ENCODE data around the gene CNOT6.

CNOT6 gene

DNA sequence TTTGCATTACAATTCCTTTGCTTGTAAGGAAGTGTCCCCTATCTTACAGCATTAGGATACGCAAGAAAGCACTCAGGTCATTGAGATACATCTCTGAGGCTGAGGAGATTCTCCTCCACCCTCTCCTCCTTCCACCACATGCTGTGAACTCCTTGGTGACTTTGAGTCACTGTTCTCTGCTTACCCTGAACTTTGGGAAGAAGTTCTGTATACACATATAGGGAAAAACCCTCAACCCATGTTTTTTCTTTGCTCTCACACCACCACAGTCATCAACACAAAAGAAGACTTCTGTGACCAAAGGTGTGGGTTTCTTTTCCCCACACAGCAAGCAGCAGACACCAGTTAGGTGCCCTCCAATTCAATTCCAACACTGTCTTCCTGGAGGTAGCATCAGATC, 38.1 kb downstream of the CNOT6 start:
- in situ Hi-C loops (cut with HindIII; ENCODE audit: low pct_unique_long_range_greater_than_20kb, low sequenced_read_pairs) = no loop called here
- DNase-seq (ENCODE audit: low read depth in 1 of 2, low spot score in 1 of 2) = no peak
- no peak for TF ChIP-seq JUND (IDR thresholded peaks at IDR 0.05; ENCODE audit: low read depth)

DNA sequence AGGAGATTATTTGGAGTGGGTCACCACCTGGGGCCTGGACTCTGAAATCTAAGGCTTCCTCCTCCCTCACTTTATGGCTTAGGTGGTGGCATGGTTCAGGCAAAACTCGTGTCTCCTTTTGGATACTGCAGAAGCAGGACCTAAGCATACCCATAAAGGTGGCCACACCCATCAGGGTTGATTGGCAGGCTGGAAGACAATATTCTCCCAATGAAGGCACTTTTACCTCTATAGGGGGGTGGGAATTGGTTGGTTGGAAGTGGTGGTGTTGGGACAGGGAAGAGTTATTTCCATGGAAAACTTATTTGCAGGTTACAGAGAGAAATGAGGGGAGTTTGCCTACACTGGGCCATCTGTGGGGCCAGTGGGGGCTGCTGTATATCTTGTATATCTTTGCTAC, 39.7 kb downstream of the CNOT6 start:
- no peak for DNase-seq (ENCODE audit: low read depth in 1 of 2, low spot score in 1 of 2)
- TF ChIP-seq JUND (IDR thresholded peaks at IDR 0.05; ENCODE audit: low read depth) = no peak
- in situ Hi-C loops (cut with HindIII; ENCODE audit: low pct_unique_long_range_greater_than_20kb, low sequenced_read_pairs) = no loop called here

DNA sequence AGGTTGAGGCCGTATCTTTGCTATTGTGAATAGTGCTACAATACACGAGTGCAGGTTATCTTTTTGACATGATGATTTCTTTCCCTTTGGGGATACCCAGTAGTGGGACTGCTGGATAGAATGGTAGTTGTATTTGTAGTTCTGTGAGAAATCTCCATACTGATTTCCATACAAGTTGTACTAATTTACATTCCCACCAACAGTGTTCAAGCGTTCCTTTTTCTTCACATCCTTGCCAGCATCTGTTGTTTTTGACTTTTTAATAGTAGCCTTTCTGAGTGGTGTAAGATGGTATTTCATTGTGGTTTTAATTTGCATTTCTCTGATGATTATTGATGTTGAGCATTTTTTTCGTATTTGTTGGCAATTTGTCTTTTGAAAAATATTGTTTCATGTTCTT, 41.4 kb downstream of the CNOT6 start:
- TF ChIP-seq JUND (IDR thresholded peaks at IDR 0.05; ENCODE audit: low read depth) = no peak
- DNase-seq (ENCODE audit: low read depth in 1 of 2, low spot score in 1 of 2) = no peak
- in situ Hi-C loops (cut with HindIII; ENCODE audit: low pct_unique_long_range_greater_than_20kb, low sequenced_read_pairs) = no loop called here

DNA sequence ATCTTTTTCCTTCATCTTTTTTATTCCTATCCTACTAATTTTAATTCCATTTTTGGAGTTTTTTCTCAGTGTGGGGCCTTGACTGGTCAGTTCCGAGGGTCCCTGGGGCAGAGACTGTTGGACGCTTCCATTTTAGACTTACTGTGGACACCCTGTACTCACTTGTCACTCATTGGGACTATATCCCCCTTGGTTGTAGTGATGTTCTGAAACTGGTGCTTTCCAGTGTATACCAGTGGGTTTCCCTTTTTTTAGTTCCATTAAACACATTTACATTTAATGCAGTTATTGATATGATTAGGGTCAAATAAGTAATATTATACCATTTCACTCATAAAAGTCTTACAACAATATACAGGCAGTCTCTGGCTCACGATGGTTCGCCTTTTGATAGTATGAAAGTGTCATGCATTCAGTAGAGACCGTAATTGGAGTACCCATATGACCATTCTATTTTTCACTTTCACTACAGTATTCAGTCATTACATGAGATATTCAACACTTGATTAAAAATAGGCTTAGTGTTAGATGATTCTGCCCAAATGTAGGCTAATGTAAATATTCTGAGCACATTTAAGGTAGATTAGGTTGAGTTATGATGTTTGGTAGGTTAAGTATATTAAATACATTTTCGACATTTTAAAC, 46.0 kb downstream of the CNOT6 start:
- no peak for DNase-seq (ENCODE audit: low read depth in 1 of 2, low spot score in 1 of 2)
- in situ Hi-C loops (cut with HindIII; ENCODE audit: low pct_unique_long_range_greater_than_20kb, low sequenced_read_pairs) = no loop called here
- TF ChIP-seq JUND (IDR thresholded peaks at IDR 0.05; ENCODE audit: low read depth) = no peak

DNA sequence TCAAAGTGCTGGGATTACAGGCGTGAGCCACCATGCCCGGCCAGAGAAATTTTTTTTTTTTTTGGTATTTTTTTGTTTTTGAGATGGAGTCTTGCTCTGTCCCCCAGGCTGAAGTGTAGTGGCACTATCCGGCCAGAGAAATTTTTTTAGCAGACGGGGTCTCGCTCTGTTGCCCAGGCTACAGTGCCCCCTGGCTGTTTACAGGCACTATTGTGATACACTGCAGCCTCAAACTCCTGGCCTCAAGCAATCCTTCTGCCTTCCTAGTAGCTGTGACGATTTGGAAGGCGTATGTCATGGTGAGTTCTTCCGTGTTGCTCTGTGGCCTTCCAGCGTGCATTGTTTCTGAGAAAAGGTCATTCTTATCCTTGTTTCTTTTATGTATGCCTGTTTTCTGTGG, 47.5 kb downstream of the CNOT6 start:
- in situ Hi-C loops (cut with HindIII; ENCODE audit: low pct_unique_long_range_greater_than_20kb, low sequenced_read_pairs) = no loop called here
- no peak for DNase-seq (ENCODE audit: low read depth in 1 of 2, low spot score in 1 of 2)
- no peak for TF ChIP-seq JUND (IDR thresholded peaks at IDR 0.05; ENCODE audit: low read depth)

DNA sequence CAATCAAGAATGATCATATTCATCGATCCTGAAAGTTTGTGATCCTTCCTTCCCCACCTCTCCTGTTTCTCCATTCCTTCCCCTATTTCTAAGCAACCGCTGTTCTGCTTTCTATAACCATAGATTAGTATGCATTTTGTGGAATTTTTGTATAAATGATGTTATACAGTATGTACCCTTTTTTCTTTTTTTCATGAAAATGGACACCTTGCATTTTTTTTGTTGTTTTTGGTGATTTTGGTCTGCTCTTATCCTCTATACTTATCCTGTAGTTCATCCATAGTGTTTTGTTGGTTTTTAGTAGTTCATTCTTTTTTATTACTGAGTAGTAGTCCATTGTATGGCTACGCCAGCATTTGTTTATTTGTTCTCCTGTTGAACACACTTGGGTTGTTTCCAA, 51.1 kb downstream of the CNOT6 start:
- no peak for TF ChIP-seq JUND (IDR thresholded peaks at IDR 0.05; ENCODE audit: low read depth)
- in situ Hi-C loops (cut with HindIII; ENCODE audit: low pct_unique_long_range_greater_than_20kb, low sequenced_read_pairs) = no loop called here
- no peak for DNase-seq (ENCODE audit: low read depth in 1 of 2, low spot score in 1 of 2)

DNA sequence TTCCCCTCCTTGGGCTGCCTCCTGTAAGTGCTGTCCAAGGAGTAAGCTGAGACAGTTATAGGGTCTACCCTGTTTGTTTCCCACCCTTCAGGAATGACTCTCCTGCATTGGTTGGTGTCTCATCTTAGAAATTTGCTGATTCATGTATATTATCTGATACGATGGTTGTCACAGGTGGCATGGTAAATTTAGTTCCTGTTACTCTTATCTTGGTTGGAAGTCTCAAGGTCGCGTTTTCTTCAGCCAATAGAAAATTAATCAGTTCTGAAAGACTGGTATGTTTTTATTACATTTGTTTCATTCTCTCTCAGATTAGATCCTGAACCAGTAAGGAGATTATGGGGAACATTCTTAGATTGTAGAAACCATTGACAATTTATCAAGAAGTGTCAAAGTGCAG, 54.4 kb downstream of the CNOT6 start:
- TF ChIP-seq JUND (IDR thresholded peaks at IDR 0.05; ENCODE audit: low read depth) = no peak
- in situ Hi-C loops (cut with HindIII; ENCODE audit: low pct_unique_long_range_greater_than_20kb, low sequenced_read_pairs) = no loop called here
- no peak for DNase-seq (ENCODE audit: low read depth in 1 of 2, low spot score in 1 of 2)

DNA sequence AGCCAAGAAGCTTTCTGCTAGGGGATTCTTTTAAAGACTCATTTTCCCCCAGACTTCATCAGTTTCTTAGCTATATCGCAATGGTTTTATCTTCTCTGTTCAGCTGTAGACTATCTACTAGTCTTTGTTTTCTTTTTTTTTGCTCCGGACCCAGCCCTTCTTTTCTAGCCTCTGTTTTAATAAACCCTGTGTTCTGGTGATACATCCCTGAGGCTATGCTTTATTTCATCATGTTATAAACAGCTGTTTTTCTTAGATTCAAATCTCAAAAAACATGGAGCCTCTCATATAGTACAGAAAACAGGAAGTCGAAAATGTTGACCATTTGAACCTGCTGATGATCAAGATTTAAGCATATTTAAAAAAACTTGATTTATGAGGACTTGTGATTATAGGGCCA, 59.4 kb downstream of the CNOT6 start:
- in situ Hi-C loops (cut with HindIII; ENCODE audit: low pct_unique_long_range_greater_than_20kb, low sequenced_read_pairs) = no loop called here
- TF ChIP-seq JUND (IDR thresholded peaks at IDR 0.05; ENCODE audit: low read depth) = no peak
- DNase-seq (ENCODE audit: low read depth in 1 of 2, low spot score in 1 of 2) = peak in 1 of 2 experiments; percentile 6

DNA sequence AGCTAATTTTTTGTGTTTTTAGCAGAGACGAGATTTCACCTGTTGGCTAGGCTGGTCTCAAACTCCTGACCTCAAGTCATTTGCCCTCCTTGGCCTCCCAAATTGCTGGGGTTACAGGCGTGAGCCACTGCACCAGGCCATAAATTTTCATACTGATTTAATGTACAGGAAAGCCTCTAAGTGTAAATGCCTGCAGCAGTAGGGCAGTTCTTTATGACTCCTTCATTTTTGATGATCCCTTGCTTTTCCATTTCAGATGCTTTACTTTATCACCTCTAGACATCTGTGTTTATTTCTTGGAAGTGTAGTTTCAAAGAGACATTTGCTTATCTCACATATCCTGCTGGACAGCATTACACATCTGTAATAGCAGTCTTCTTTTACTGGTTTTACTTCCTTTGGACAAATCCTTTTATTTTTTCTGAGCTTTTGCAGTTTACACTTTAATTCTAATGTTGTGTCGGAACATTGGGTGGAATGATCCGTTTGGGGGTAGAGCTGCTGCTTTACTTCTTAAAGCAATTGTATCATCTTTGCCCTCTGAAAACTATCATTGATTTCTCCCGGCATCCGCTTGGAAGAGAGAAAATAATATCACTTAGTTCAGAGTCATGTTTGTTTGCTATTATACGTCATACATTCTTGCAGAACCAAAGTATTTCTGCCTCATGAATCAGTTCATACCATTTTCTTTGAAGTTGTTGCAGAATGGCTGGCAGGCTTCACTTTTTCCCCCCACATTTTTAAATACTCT, 61.2 kb downstream of the CNOT6 start:
- TF ChIP-seq JUND (IDR thresholded peaks at IDR 0.05; ENCODE audit: low read depth) = no peak
- in situ Hi-C loops (cut with HindIII; ENCODE audit: low pct_unique_long_range_greater_than_20kb, low sequenced_read_pairs) = no loop called here
- no peak for DNase-seq (ENCODE audit: low read depth in 1 of 2, low spot score in 1 of 2)

DNA sequence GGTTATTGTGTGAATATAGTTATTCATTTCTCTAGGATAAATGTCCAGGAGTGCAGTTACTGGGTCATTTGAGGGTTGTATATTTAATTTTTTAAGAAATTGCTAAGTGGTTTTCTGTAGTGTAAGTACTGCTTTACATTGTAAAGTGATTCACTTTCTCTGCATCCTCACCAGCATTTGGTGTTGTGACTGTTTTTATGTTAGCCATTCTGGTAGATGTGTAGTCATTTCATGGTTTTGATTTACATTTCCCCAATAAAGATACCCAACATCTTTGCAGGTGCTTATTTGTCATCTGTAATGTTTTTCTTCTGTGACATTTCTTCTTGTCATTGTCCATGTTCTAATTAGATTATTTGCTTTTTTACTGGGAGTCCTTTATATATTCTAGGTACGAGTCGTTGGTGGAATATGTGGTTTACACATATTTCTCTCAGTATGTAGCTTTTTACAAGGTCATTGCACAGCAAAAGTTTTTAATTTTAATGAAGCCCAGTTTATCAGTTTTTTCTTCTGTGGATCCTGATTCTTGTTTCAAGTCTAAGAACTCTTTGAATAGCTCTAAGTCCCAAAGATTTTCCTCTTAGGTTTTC, 63.1 kb downstream of the CNOT6 start:
- DNase-seq (ENCODE audit: low read depth in 1 of 2, low spot score in 1 of 2) = no peak
- TF ChIP-seq JUND (IDR thresholded peaks at IDR 0.05; ENCODE audit: low read depth) = no peak
- in situ Hi-C loops (cut with HindIII; ENCODE audit: low pct_unique_long_range_greater_than_20kb, low sequenced_read_pairs) = no loop called here

DNA sequence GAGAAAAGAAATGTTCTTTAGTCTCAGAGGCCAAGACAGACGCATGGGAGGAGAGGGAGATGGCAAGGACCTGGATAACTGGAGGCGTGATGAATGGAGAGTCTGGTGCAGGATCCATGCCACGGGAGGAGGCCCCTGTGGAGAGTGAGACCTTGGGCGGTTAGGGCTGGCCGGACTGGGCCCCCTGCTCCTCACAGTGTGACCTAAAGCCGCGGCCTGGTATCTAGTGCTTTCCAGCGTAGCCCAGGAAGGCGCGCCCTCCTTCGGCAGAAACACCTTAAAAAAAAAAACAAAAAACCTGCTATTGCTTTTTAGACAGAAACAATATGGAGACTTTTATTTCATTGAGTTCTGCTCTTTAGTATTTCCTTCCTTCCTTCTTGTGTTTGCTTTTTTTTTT, 64.1 kb downstream of the CNOT6 start:
- DNase-seq (ENCODE audit: low read depth in 1 of 2, low spot score in 1 of 2) = no peak
- in situ Hi-C loops (cut with HindIII; ENCODE audit: low pct_unique_long_range_greater_than_20kb, low sequenced_read_pairs) = no loop called here
- no peak for TF ChIP-seq JUND (IDR thresholded peaks at IDR 0.05; ENCODE audit: low read depth)

DNA sequence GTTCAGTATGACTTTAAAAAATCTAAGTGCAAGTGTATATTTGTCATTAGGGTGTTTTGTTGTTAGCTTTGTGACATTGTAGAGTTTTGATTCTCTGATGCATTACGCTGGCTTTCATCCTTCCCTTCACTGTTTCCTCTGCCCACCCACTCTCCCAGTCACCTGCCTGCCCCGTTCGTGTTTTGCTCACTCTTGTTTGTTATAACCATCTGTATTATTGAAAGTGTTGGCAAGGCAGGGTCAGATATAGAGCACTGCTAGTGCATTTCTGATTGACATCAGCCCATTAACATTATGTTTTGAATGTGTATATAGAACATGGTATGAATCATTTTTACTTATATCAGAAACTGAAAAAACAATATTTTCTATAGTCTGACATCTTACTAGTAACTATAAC, 69.8 kb downstream of the CNOT6 start:
- in situ Hi-C loops (cut with HindIII; ENCODE audit: low pct_unique_long_range_greater_than_20kb, low sequenced_read_pairs) = no loop called here
- no peak for TF ChIP-seq JUND (IDR thresholded peaks at IDR 0.05; ENCODE audit: low read depth)
- no peak for DNase-seq (ENCODE audit: low read depth in 1 of 2, low spot score in 1 of 2)

DNA sequence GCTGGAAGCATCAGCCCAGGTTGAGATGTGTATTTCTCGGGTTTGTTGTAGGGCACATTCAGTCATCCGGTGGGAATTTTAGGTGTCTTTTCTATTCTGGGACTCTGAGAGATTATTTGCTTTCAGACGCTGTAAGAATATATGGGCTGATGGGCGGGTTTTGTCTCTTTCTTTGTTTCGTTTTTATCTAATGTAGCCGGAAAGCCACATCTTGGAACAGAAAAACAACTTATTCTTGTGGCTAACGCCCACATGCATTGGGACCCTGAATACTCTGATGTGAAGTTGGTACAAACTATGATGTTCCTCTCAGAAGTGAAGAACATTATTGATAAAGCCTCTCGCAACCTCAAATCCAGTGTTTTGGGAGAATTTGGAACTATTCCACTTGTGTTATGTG, 74.7 kb downstream of the CNOT6 start:
- in situ Hi-C loops (cut with HindIII; ENCODE audit: low pct_unique_long_range_greater_than_20kb, low sequenced_read_pairs) = no loop called here
- no peak for DNase-seq (ENCODE audit: low read depth in 1 of 2, low spot score in 1 of 2)
- TF ChIP-seq JUND (IDR thresholded peaks at IDR 0.05; ENCODE audit: low read depth) = no peak

Measured in T47D (cell line).